Stimulated activated CD8-positive, alpha-beta memory T cell treated with anti-CD3 and anti-CD28 coated beads, Interleukin-15, amount 100 ng/mL, for 24 hours (primary cell): Measurements from ENCODE around the gene SPOCK1.
A peak's percentile ranks its signal among the peaks of the same experiment; 100 is the strongest.
"Not testable (repeated sequence)": the region's sequence is repeated elsewhere in the genome, so short reads cannot be mapped to it uniquely, and the experiment has no call there.

Experiments
- DNase-seq: peaks from one replicate; pipeline ENCODE4 v3.0.0-alpha.2; 2020; ENCODE audit warnings: low read depth

SPOCK1 gene

GRCh38 chr5:137498736-137499505 is at the start of gene SPOCK1:
SPOCK1 (minus strand) TSS chr5:137499326.
- peak; percentile 55 for DNase-seq

DNA sequence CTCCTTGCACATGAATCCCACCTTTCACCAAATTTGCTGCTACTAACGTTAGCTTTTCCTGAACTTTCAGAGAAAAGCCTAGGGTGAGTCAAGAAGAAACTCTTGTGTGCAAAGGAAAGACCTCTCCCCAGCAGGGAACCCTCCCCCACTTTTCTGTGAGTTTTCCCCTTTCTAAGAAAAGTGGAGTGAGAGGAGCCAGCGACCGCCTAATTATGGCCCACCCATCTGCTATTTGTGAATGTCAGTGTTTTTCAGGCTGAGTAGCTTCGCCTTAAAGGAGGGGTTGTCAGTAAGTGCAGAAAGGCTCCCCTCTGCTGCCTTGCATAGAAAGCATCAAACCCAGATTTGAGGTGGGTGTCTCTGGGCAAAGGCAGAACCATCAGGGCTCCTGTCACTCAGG is 46.8 kb upstream of the SPOCK1 start:
- no peak for DNase-seq

DNA sequence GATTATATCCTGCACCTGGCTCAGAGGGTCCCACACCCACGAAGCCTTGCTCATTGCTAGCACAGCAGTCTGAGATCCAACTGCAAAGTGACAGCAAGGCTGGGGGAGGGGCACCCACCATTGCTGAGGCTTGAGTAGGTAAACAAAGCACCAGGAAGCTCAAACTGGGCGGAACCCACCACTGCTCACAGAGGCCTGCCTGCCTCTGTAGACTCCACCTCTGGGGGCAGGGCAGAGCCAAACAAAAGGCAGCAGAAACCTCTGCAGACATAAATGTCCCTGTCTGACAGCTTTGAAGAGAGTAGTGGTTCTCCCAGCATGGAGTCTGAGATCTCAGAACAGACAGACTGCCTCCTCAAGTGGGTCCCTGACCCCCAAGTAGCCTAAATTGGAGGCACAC is 36.3 kb upstream of the SPOCK1 start:
- DNase-seq: not testable (repeated sequence)

GRCh38 chr5:137533963-137534362 is 34.8 kb upstream of the SPOCK1 start:
- DNase-seq: no peak

DNA sequence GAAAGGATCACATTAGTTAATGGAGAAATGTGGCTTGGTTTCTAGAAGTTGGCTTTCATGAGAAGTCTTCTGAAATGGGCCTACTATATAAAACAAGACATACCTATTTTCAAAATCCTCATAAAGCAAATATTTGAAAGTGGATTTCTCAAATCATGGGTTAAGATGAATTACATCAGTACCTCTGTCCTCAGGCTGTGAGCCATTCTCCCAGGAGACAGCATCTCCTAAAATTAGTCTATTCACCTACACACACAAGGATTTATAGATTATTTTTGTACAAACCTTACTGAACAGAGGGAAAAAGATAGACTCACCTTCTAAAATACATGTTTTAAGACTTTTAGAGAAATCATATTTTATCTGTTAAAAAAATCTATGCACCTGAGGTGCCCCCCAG is 32.1 kb upstream of the SPOCK1 start:
- DNase-seq: no peak

- DNase-seq: no peak
Observed at GRCh38 chr5:137521246-137521645, 22.1 kb upstream of the SPOCK1 start.

DNA sequence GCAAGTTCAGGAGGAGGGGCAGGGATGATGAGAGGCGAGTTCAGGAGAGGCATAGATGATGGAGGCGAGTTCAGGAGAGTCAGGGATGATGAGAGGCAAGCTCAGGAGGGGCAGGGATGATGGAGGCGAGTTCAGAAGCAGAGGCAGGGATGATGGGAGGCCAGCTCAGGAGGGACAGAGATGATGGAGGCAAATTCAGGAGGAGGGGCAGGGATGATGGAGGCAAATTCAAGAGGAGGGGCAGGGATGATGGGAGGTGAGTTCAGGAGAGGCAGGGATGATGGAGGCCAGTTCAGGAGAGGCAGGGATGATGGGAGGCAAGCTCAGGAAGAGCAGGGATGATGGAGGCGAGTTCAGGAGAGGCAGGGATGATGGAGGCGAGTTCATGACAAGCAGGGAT is 17.8 kb upstream of the SPOCK1 start:
- no peak for DNase-seq

DNA sequence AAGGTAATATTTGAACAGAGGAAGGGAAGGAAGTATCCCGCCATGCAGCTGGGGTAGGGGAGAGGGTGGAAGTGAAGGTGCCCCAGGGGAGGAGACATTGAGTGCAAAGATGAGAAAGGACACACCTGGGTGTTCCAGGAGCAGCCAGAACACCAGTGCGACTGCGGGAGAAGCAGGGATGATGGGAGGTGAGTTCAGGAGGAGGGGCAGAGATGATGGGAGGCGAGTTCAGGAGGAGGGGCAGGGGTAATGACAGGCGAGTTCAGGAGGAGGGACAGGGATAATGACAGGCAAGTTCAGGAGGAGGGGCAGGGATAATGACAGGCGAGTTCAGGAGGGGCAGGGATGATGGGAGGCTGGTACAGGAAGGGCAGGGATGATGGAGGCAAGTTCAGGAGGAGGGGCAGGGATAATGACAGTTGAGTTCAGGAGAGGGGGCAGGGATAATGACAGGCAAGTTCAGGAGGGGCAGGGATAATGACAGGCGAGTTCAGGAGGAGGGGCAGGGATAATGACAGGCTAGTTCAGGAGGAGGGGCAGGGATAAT is 17.2 kb upstream of the SPOCK1 start:
- no peak for DNase-seq

DNA sequence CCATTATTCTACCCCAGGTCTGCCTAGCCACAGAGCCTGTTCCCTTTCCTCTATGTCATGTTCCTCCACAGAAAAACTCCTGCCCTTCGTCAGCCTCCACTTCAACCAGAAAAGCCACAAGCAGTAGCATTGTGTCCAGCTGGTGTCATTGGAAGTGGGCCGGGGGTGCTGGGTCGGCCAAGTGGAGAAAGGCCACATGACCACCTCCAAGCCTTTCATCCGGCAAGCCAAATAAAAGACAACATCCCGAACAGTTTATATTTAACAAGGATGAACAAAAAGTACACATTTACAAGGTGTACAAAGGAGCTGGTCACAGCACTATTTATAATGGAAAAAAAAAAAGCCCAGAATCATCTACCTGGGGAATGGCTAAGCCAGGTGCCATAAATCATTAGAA is 16.1 kb upstream of the SPOCK1 start:
- DNase-seq: no peak

DNA sequence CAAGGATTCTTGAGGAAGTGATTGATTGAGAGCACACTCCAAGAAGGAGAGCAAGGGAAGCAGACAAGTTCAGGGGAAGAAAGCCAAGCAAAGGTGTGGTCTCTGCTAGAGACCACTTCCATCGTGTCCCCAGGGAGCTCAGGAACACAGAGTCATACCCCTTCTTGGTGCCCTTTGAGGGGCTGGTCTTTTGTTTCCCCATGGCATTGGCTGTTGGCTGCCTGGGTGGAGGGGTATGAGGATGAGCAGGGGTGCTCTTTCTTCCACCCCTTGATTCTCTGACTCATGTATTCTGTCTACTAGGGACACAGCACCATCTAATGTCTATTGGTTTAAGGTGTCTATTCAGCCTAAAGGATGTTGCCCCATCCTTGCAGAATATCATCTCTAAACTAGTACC is 11.5 kb upstream of the SPOCK1 start:
- no peak for DNase-seq

DNA sequence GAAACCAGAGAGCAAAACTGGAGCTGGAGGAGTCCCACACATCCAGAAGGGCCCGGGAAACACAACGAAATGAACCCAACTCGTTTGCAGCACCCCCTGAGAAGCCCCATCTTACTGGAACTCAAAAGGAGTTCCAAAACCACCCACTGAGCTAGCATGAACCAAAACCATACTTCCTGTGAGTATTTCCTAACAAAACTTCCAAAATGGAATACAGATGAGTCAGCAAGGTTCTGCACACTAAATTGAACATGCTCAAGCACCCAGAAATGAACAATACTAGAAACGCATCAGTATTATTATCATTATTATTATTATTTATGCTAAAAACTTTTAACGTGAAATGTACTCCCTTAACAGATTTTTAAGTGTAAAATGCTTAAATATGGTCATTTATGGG is 8.0 kb upstream of the SPOCK1 start:
- DNase-seq: no peak

GRCh38 chr5:137506296-137506695 is 7.2 kb upstream of the SPOCK1 start:
- no peak for DNase-seq

DNA sequence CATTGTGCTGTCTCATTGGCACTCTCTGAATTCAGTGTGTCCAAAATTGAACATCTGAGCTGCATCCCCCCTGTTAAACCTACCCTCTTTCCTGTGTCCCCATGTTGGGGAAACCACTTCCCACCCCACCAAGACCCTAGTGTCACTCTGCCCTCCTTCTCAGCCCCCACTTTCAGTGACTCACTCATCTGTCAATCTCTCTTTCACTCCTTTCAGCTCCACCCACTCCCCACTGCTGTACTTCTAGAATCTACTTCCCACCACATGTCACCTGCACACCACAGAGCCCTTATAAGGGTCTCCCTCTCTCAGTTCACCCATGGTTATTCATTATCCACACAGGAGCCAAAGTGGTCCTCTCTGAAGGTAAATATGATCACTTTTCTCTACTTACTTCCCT is 5.8 kb upstream of the SPOCK1 start:
- no peak for DNase-seq

DNA sequence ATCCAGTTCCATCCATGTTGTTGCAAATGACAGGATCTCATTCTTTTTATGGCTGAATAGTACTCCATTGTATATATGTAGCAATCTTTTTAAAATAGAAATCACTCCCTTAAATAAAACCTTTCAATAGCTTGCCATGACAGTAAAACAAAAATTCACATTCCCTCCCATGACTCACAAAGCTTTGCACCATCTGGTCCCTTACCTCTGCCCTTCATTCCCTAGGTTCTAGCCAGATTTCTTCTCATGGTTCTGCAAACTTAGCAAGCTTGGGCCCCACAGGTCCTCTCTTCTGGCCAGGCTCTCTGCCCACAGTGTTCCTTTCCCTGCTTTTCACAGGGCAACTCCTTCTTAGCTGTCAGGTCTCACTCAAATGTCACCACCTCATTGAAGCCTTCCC is 4.3 kb upstream of the SPOCK1 start:
- no peak for DNase-seq

- DNase-seq: no peak
Observed at GRCh38 chr5:137502632-137503031, 3.5 kb upstream of the SPOCK1 start.

- no peak for DNase-seq
Observed at GRCh38 chr5:137501846-137502406, 2.8 kb upstream of the SPOCK1 start.

GRCh38 chr5:137501226-137501625 is 2.1 kb upstream of the SPOCK1 start:
- DNase-seq: no peak

- DNase-seq: no peak
Observed at GRCh38 chr5:137500615-137501225, 1.6 kb upstream of the SPOCK1 start.

- DNase-seq: not testable (repeated sequence)
Observed at GRCh38 chr5:137499506-137499847, 351 bp upstream of the SPOCK1 start.

DNA sequence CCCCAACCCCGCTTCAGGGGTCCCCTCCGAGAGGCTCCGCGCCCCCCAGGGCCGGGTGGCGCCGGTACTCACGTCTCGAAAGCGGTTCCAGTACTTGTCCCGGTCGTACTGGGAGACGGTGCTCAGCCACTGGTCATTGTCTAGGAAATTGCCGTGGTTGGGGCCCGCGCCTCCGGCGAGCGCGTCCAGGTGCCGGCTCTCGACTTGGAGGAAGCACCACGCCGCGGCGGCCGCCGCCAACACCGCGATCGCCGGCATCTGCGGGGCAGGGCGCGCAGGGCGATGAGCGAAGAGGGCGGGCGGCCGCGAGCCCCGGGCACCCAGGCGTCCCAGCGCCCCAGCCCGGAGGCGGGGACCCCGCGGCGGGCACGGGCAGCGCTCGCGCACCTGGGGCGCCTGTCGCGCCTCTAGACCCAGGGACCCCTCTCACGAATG is 808 bp downstream of the SPOCK1 start:
- no peak for DNase-seq

DNA sequence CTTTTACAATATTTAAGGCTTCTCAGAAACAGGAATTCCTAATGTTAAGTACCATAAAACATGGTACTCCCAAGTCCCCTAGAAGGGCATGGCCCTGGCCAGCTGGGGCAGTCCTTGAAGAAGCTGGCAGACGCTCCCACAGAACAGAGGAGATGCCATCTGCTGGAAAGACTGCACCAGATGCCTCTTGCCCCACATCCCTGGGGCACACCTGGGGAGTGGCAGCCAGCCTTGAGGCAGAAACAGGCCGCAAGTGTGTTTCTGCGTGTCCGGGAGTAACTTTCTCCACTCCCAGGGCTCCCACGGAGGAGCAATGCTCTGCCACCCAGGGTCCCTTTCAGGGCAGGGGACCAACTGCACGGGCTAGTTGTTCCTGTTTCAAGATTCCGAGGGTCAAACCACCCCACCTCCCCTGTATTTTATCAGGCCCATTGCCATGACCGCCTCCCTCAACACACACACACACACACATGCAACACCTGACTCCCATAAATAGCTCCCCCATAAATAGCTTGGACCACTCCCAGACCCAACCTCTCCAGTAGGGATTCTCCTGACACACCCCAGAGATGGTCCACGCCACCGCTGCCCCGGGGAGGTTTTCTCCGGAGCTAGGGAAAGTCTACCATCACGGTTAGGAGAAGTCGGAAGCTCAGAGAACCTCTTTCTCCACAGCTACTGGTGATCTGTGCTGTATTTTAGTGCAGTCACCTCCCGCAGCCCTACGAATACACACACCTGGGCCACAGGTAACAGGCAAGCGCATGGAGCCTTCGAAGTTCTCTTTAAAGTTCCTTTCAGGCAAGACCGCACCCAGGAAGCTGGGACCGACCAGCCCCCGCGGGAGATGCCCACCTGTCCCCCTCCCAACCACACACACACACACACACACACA is 1.5 kb downstream of the SPOCK1 start:
- DNase-seq: no peak

DNA sequence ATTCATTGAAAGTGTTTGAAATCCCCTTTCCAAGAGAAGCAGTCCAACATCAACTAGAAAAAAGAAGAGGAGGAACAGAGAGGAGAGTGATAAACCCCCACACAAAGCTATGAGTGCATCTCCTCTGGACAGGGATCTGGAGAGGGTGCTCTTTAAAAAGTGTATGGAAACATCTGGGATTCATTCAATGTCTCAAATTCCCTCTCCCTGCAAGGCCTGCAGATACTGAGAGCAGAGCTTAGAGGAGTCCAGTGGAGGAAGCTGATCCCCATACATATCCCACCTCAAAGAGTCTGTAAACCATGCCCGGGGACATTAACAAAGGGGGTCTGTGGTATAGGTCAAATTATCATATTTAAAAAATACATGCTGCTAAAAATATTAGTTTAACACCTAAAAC is 2.2 kb downstream of the SPOCK1 start:
- DNase-seq: no peak
